Activated T-cell treated with anti-CD3 and anti-CD28 coated beads, Interleukin-2, amount 50 U/mL, for 48 hours (primary cell): ENCODE measurements around the gene CNTN1.
"Not testable (repeated sequence)": the region's sequence is repeated elsewhere in the genome, so short reads cannot be mapped to it uniquely, and the experiment has no call there.

ENCODE experiments used
- DNase-seq, 2 experiments: peaks; one replicate each; pipeline ENCODE4 v3.0.0-alpha.2; 2020

The CNTN1 gene

GRCh38 chr12:41055875-41056577, 363.8 kb downstream of the CNTN1 start:
- DNase-seq: no peak

DNA sequence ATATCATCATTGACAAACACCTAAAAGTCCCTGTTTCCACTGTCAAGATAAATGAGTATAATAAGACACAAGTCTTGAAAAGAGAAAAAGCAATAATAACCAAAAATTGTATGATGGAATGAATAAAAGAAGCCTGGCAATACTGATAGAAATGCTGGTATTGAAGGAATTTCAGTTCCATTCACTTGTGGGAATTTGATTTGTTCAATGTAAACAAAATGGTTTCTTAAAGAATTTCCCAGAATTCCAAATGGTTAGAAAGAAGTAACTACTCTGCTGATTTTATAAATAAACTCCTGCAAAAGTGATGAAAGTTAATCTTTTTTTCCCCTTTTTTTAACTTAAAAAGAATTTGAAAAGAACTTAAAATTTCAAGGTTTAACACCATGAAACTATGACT, 366.0 kb downstream of the CNTN1 start:
- no peak for DNase-seq

GRCh38 chr12:41061192-41061591, 369.0 kb downstream of the CNTN1 start:
- no peak for DNase-seq

DNA sequence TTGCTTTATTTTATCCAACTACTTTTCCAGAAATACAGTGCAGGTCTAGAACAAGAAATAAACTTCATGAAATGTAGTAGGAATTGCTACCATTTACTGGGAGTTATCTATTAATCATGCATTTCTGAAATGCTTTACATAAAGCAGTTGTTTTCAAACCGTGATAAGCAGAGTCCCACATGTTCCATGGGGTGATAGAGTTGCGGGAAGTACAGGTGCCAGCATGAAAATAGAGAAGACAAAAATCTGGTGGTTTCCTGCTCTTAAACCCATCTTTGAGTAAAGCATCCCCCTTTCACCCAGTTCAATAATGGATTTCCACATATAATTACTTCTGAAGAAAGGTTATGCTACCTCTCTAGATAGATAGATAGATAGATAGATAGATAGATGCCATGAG, 372.2 kb downstream of the CNTN1 start:
- DNase-seq: no peak

DNA sequence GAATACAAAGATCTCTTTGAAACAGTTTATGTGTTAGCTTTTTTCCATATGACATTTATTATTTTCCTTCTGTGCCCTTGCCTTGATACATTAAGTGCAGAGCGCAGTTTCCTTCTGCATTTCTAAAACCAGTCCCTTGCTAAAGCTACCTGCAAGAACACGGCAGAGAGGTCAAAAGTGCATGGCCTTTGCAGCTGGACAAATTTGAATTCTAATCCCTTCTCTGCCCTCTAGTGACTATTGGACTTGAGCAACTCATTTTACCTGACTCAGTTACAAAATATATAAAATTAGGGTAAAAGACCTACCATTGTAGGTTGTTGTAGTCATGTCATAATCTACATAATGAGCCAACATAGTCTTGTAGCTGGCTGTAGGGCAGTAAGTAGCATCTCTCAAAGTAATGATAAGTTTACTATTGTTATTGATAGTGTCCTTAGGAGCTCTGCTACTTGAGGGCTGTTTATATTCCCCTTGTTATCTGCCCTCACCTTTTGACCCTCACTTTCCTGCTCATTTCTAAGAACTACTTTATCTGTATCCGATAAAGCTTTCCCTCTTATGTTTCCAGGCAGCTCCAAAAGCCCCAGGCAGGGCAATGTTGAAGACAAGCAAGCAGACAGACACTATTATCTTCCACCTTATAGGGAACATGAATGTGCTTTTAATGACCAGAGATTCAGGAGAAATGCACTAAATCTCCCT, 375.9 kb downstream of the CNTN1 start:
- DNase-seq: no peak

- DNase-seq: no peak
These were observed 381.6 kb downstream of the CNTN1 start for GRCh38 chr12:41073633-41074472.

DNA sequence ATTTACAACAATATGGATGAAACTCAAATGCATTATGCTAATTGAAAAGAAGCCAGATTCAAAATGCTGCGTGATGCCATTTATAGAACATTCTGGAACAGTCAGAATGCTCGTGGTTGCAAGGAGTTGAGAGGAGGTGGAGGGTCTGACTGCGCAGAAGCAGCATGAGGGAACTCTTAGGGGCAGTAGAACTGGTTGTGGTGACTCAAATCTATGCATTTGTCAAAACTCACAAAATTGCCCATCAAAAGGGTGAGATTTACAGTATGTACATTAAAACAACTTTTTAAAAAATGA, 382.2 kb downstream of the CNTN1 start:
- no peak for DNase-seq

DNA sequence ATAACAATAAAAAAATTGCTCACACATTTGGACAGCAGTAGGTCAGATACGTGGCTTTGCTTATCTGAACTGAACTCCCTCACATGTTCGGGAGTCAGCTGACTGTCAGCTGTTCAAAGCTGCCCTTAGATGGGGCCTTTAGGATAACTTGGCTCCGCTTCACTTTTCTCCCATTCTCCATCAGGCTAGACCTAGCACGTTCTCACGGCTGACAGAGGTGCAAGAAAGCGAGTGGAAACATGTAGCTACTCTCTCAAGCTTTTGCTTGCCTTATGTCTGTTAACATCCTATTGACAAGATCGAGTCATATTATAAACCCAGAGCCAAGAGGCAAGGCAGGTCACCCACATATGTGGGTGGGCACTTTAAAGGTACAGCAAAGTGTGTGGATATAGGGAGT, 383.9 kb downstream of the CNTN1 start:
- no peak for DNase-seq

DNA sequence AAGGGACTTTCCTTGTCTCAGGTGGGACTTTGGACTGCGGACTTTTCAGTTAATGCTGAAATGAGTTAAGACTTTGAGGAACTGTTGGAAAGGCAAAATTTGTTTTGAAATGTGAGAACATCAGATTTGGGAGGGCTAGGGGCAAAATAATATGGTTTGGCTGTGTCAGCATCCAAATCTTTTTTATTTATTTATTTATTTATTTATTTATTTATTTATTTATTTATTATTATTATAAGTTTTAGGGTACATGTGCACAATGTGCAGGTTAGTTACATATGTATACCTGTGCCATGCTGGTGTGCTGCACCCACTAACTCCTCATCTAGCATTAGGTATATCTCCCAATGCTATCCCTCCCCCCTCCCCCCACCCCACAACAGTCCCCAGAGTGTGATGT, 389.0 kb downstream of the CNTN1 start:
- not testable (repeated sequence) for DNase-seq

- no peak for DNase-seq
These were observed 397.2 kb downstream of the CNTN1 start for GRCh38 chr12:41089438-41089837.

DNA sequence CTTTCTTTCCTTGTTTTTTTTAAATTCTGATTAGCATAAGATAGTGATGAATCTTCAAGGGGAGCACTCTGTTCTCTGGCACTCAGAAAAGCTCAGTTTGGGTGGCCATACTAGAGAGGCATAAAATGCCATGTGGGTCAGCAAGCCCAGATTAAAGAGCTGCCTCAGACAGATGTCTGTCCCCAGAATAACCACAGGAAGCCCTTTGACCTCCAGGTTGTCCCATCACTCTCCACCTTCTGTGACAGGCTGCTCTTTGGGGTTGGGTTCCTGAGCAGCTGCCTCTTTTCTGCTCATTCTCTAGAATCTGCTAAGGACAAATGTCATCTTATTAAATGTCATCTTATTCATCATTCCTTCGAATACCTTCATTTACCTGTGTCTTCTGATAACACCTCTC, 399.9 kb downstream of the CNTN1 start:
- DNase-seq: no peak

- no peak for DNase-seq
These were observed 404.6 kb downstream of the CNTN1 start for GRCh38 chr12:41096797-41097196.

GRCh38 chr12:41100572-41100971, 408.3 kb downstream of the CNTN1 start:
- no peak for DNase-seq

- no peak for DNase-seq
These were observed 409.6 kb downstream of the CNTN1 start for GRCh38 chr12:41101806-41102205.

- no peak for DNase-seq
These were observed 411.4 kb downstream of the CNTN1 start for GRCh38 chr12:41103614-41104013.

DNA sequence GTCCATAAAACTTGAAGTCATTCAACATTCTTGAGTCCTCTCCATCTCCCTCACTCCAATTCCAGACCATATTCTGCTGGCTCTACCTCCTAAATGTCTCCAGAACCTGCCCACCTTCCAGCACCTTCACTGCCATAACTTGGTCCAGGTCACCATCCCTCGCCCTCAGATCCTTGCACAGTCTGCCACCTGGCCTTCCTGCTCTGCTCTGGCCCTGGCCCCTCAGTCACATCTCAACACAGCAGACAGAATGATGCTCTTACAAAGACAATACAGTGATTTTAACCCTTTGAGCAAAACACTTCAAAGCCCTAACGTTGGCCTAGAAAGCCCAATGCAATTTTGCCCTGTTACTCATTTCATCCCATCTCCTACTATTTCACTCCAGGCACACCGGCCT, 414.1 kb downstream of the CNTN1 start:
- DNase-seq: no peak

- DNase-seq: no peak
These were observed 415.8 kb downstream of the CNTN1 start for GRCh38 chr12:41108032-41108431.

DNA sequence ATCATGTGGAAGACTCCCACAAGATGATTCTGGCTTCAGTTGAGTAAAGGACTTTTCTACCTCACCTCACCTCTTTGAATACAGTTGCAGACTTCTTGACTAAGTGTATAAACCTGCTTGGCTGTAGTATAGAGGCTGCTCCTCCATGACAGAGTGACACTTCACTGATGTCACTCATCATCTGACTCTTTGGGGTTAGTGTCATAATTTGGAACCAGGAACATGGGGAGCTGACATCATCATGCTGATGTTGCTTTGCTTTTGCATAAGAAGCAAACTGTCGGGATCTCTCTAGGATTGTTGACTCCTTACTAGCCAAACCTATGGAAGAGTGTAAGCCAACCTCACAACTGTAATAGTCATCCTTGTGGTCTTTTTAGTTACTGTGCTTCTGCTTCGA, 420.7 kb downstream of the CNTN1 start:
- DNase-seq: no peak

GRCh38 chr12:41120211-41120610, 428.0 kb downstream of the CNTN1 start:
- no peak for DNase-seq

DNA sequence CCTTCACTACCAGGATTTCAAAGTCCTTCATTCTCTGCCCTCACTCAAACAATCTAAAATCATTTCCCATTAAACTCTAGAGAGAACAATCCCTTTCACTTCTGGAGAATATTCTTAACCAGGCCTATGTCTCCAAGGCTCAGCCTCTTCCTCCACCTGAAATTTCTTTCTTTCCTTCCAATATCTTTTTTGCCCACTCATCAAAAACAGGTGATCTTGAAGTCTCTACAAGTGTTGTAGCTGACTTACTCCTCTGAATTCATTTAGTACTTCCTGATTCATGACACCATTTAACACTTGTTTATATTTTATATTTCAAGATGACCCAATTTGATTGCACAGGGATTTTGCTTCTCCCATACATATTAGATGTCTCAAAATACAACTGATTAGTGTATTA, 429.1 kb downstream of the CNTN1 start:
- no peak for DNase-seq
